HCT116 (cell line): Measurements from ENCODE around the gene PCAT6. TPM values are rescaled to one million over a fixed set of nuclear protein-coding genes. Genes with fewer than 3 reads are reported as not detected.

ENCODE experiments used
- ATAC-seq: fragments of 200-7000 bp; cut with Tn5 transposase; 2 replicates; pipeline ENCODE4 v1.9.1; 2020; ENCODE audit warnings: mild to moderate bottlenecking, moderate library complexity
- BruUV-seq: library from RNA; stranded (reverse); fragments of 400-500 nt; replicated peaks from 2 replicates; lab custom pipeline; 2021; lab: Mats Ljungman, UMichigan
- CTCF ChIA-PET: fragments of 300-600 bp; sonication (Branson Sonifier 250); formaldehyde crosslinking; loops from one replicate; lab custom pipeline; 2021; ENCODE audit warnings: antibody characterized with exemption; lab: Charles Lee
- POLR2A ChIA-PET: fragments of 300-600, 350-600 bp; sonication (Branson Sonifier 250); formaldehyde crosslinking; loops from one replicate; lab custom pipeline; 2021; ENCODE audit warnings: antibody characterized with exemption; lab: Charles Lee
- RAD21 ChIA-PET, 2 experiments: fragments of 300-600 bp; sonication (Branson Sonifier 250); formaldehyde crosslinking; loops; one replicate each; lab custom pipeline; 2023; ENCODE audit warnings: low total read pairs in 2 of 2; ENCODE audit not compliant: uncharacterized antibody in 2 of 2, unreplicated experiment in 2 of 2, low non-redundant PET in 1 of 2; lab: Charles Lee
- DNase-seq: peaks from one replicate; pipeline ENCODE4 v3.0.0-alpha.2; 2010; ENCODE audit warnings: low read depth, low spot score
- H2AFZ ChIP-seq: fragments of 200-600 bp; shearing (Covaris generic), sonication (generic); 2 replicates; pipeline ENCODE4 v1.6.1; 2017; ENCODE audit warnings: low read depth, mixed run types, mixed read lengths, antibody characterized with exemption, low read length; ENCODE audit not compliant: poor library complexity, severe bottlenecking
- H3K27ac ChIP-seq: 2 replicates; pipeline ENCODE4 v1.5.1; 2012; ENCODE audit warnings: low read depth, low read length
- H3K27me3 ChIP-seq: fragments of 200-600 bp; sonication (generic); 2 replicates; pipeline ENCODE4 v1.6.1; 2016; ENCODE audit warnings: mixed run types, low read length, mixed read lengths; ENCODE audit not compliant: insufficient read depth
- H3K36me3 ChIP-seq, 2 experiments: fragments of 200-500 bp in 1 of 2; fragments of 200-600 bp in 1 of 2; sonication (Bioruptor generic) in 1 of 2; sonication (generic) in 1 of 2; 2 replicates each; pipeline versions ENCODE4 v1.5.1 to v1.6.1; 2014 to 2016; ENCODE audit warnings: low read length in 2 of 2, inconsistent platforms in 1 of 2, mixed read lengths in 1 of 2, mixed run types in 1 of 2; ENCODE audit not compliant: insufficient read depth in 2 of 2, control insufficient read depth in 1 of 2
- H3K4me1 ChIP-seq, 2 experiments: fragments of 200-600 bp in 1 of 2; sonication (generic) in 1 of 2; 2 replicates each; pipeline versions ENCODE4 v1.5.1 to v1.6.1; 2012 to 2017; ENCODE audit warnings: low read length in 2 of 2, inconsistent platforms in 1 of 2, mild to moderate bottlenecking in 1 of 2, mixed read lengths in 1 of 2, mixed run types in 1 of 2, moderate library complexity in 1 of 2; ENCODE audit not compliant: insufficient read depth in 2 of 2, control insufficient read depth in 1 of 2
- H3K4me2 ChIP-seq: fragments of 200-600 bp; sonication (generic); 2 replicates; pipeline ENCODE4 v1.6.1; 2017; ENCODE audit warnings: mixed run types, low read length, mixed read lengths
- H3K4me3 ChIP-seq, 2 experiments: fragments of 200-600 bp in 1 of 2; sonication (generic) in 1 of 2; replicated peaks in 1 of 2; 2 replicates each; pipeline ENCODE4 v1.5.1; 2011 to 2016; ENCODE audit warnings: low read length in 2 of 2, control low read depth in 1 of 2, low read depth in 1 of 2, mild to moderate bottlenecking in 1 of 2, mixed read lengths in 1 of 2, mixed run types in 1 of 2
- H3K79me2 ChIP-seq: fragments of 200-600 bp; sonication (generic); 2 replicates; pipeline ENCODE4 v1.6.1; 2017; ENCODE audit warnings: mild to moderate bottlenecking, mixed run types, low read length, moderate library complexity, mixed read lengths; ENCODE audit not compliant: insufficient read depth
- H3K9ac ChIP-seq: fragments of 200-600 bp; sonication (generic); 2 replicates; pipeline ENCODE4 v1.6.1; 2016; ENCODE audit warnings: low read length, mixed read lengths
- H3K9me2 ChIP-seq: fragments of 200-600 bp; sonication (generic), shearing (Covaris generic); 2 replicates; pipeline ENCODE4 v1.6.1; 2017; ENCODE audit warnings: mixed run types, mild to moderate bottlenecking, moderate library complexity; ENCODE audit not compliant: insufficient read depth
- H3K9me3 ChIP-seq, 2 experiments: fragments of 200-500 bp in 1 of 2; fragments of 200-600 bp in 1 of 2; sonication (Bioruptor generic) in 1 of 2; sonication (generic) in 1 of 2; 2 replicates each; pipeline ENCODE4 v1.6.1; 2014 to 2017; ENCODE audit warnings: low read length in 2 of 2, mixed read lengths in 2 of 2, inconsistent platforms in 1 of 2, low read depth in 1 of 2, mild to moderate bottlenecking in 1 of 2, mixed run types in 1 of 2, moderate library complexity in 1 of 2; ENCODE audit not compliant: control insufficient read depth in 1 of 2, insufficient read depth in 1 of 2
- H4K20me1 ChIP-seq: fragments of 200-600 bp; sonication (generic), shearing (Covaris generic); 2 replicates; pipeline ENCODE4 v1.6.1; 2017; ENCODE audit warnings: mixed run types, mild to moderate bottlenecking, moderate library complexity; ENCODE audit not compliant: insufficient read depth
- ATF3 ChIP-seq: IDR thresholded peaks from 2 replicates; pipeline ENCODE4 v1.6.1; 2012
- CEBPB ChIP-seq: IDR thresholded peaks from 2 replicates; pipeline ENCODE4 v1.6.1; 2012; ENCODE audit warnings: low read depth
- JUND ChIP-seq: IDR thresholded peaks from 2 replicates; pipeline ENCODE4 v1.6.1; 2012
- MAX ChIP-seq: IDR thresholded peaks from 2 replicates; pipeline ENCODE4 v1.6.1; 2012
- POLR2A ChIP-seq: IDR thresholded peaks from 2 replicates; pipeline ENCODE4 v1.7.0; 2011; ENCODE audit warnings: borderline replicate concordance; ENCODE audit not compliant: insufficient read depth, insufficient read length; ENCODE audit errors: extremely low read depth
- POLR2AphosphoS5 ChIP-seq: IDR thresholded peaks from 2 replicates; pipeline ENCODE4 v1.6.1; 2011; ENCODE audit warnings: mild to moderate bottlenecking, low read depth, low read length, moderate library complexity
- RAD21 ChIP-seq: IDR thresholded peaks from 2 replicates; pipeline ENCODE4 v1.6.1; 2012; ENCODE audit warnings: low read depth, mild to moderate bottlenecking
- REST ChIP-seq: IDR thresholded peaks from 2 replicates; pipeline ENCODE4 v1.6.1; 2012; ENCODE audit warnings: low read depth
- SIN3A ChIP-seq: IDR thresholded peaks from 2 replicates; pipeline ENCODE4 v1.6.1; 2012; ENCODE audit warnings: low read depth
- SP1 ChIP-seq: IDR thresholded peaks from 2 replicates; pipeline ENCODE4 v1.6.1; 2012; ENCODE audit warnings: low read depth
- SRF ChIP-seq: IDR thresholded peaks from 2 replicates; pipeline ENCODE4 v1.6.1; 2012; ENCODE audit warnings: low read depth
- YY1 ChIP-seq: IDR thresholded peaks from 2 replicates; pipeline ENCODE4 v1.6.1; 2011; ENCODE audit warnings: low read length, low read depth, moderate library complexity, mild to moderate bottlenecking; ENCODE audit not compliant: insufficient replicate concordance; ENCODE audit errors: extremely low read depth
- ZBTB33 ChIP-seq: IDR thresholded peaks from 2 replicates; pipeline ENCODE4 v1.6.1; 2011; ENCODE audit warnings: mild to moderate bottlenecking, low read length, moderate library complexity; ENCODE audit not compliant: insufficient replicate concordance; ENCODE audit errors: extremely low read depth
- ZFX ChIP-seq: fragments of 450-650 bp; IDR thresholded peaks from 2 replicates; pipeline ENCODE4 v1.6.1; 2017
- ZNF274 ChIP-seq: fragments of 200-500 bp; sonication (Bioruptor generic); IDR thresholded peaks from 2 replicates; pipeline ENCODE4 v1.6.1; 2014; ENCODE audit warnings: mild to moderate bottlenecking, low read depth, low read length, inconsistent platforms
- intact Hi-C: fragments of 100-400 bp; cut with micrococcal nuclease; formaldehyde crosslinking; loops from 2 replicates; pipeline ENCODE4 v1.10.0; 2022
- total RNA-seq: library from RNA; stranded (reverse); gene quantifications from one replicate; pipeline ENCODE4 v1.2.1, GENCODE V29; 2021; ENCODE audit not compliant: unreplicated experiment

The PCAT6 gene
- total RNA-seq, 1 experiment from 2014 or later: 1.9 TPM

GRCh38 chr1:202786804-202787203 lies 23.9 kb upstream of the PCAT6 start:
- ChIA-PET POLR2A (no interaction called here), CTCF (no interaction called here), RAD21 (no interaction called here)
- Histone ChIP-seq H3K36me3 (no peaks in the 10 kb centered on the region), H3K4me3 (no peak overlapping the region), H3K27ac (no peak overlapping the region), H3K4me2 (no peak overlapping the region), H2AFZ (no peak overlapping the region), H3K79me2 (peaks cover 16% of the 10 kb centered on the region; the same call in 1 of the 2 replicates), H3K9ac (no peak overlapping the region), H3K9me2 (no peaks in the 10 kb centered on the region), H3K27me3 (no peaks in the 10 kb centered on the region), H4K20me1 (no peaks in the 10 kb centered on the region), H3K9me3 (no peaks in the 10 kb centered on the region), H3K4me1 (no peaks in the 10 kb centered on the region)
- intact Hi-C loops: no loop called here
- BruUV-seq: no TSS peak
- no peak for ATAC-seq
- no peak for DNase-seq
- no peak for TF ChIP-seq CEBPB
- no peak for TF ChIP-seq MAX
- TF ChIP-seq JUND: no peak
- TF ChIP-seq SIN3A: no peak
- TF ChIP-seq SP1: no peak
- no peak for TF ChIP-seq ATF3
- TF ChIP-seq ZNF274: no peak
- TF ChIP-seq YY1: no peak
- no peak for TF ChIP-seq ZBTB33
- TF ChIP-seq POLR2AphosphoS5: no peak
- TF ChIP-seq POLR2A: no peak
- TF ChIP-seq SRF: no peak
- TF ChIP-seq RAD21: no peak
- no peak for TF ChIP-seq ZFX
- no peak for TF ChIP-seq REST
